Measurements from ENCODE around the gene MAGEA9. TPM values are rescaled to one million over a fixed set of nuclear protein-coding genes. Genes with fewer than 3 reads are reported as not detected.

MAGEA9 gene
- total and polyA plus RNA-seq, 2 donors (not counting 1 experiment from before 2014, with no cell fraction given): not detected

- TF ChIP-seq EZH2 (IDR thresholded peaks at IDR 0.05; ENCODE audit: low read length, missing control alignments): no peak
- no peak for TF ChIP-seq CTCF (conservative IDR thresholded peaks at IDR 0.05 in 1 of 2, IDR thresholded peaks at IDR 0.05 in 1 of 2; ENCODE audit: low read depth in 1 of 2, low read length in 2 of 2)
- H3K9ac ChIP-seq (ENCODE audit: insufficient read depth, low read length): no peak overlapping the region
- H4K20me1 ChIP-seq (ENCODE audit: control insufficient read depth, extremely low read depth, insufficient read depth, low read length): no peaks in the 10 kb centered on the region
- no peaks in the 10 kb centered on the region for H3K36me3 ChIP-seq (ENCODE audit: control insufficient read depth, insufficient read depth, low read length)
- no peaks in the 10 kb centered on the region for H3K79me2 ChIP-seq (ENCODE audit: control insufficient read depth, insufficient read depth, low read length)
- no peaks in the 10 kb centered on the region for H3K4me1 ChIP-seq (ENCODE audit: control insufficient read depth, extremely low read depth, insufficient read depth, low read length)
- no peaks in the 10 kb centered on the region for H3K9me3 ChIP-seq (ENCODE audit: control insufficient read depth, insufficient read depth, low read depth, low read length)
- no peak overlapping the region for H2AFZ ChIP-seq (ENCODE audit: low read length)
- no peaks in the 10 kb centered on the region for H3K27me3 ChIP-seq (ENCODE audit: control insufficient read depth, insufficient read depth, low read length)
- H3K4me3 ChIP-seq (replicated peaks in 1 of 4; ENCODE audit: control extremely low read depth in 1 of 4, insufficient read depth in 1 of 4, low read depth in 3 of 4, low read length in 4 of 4): no peak overlapping the region
- H3K27ac ChIP-seq (ENCODE audit: insufficient read depth, low read length): no peak overlapping the region
- no peak for DNase-seq (ENCODE audit: low read depth in 2 of 2)
- H3K4me2 ChIP-seq (ENCODE audit: extremely low read depth, insufficient read depth, low read length): no peak overlapping the region
These were observed 55.4 kb downstream of the MAGEA9 start for GRCh38 chrX:149837167-149837566.

Other genes starting within 250 kb of the MAGEA9 start
- 13.5 and 15.4 TPM in 2 replicates for gene EOLA1, start 240.9 kb upstream of the MAGEA9 start, total RNA-seq
- 12.6 and 14.1 TPM in 2 replicates for gene EOLA1, start 240.9 kb upstream of the MAGEA9 start, polyA plus RNA-seq
- gene HSFX3, start 232.0 kb upstream of the MAGEA9 start, total RNA-seq: not detected in 2 replicates
- gene HSFX3, start 232.0 kb upstream of the MAGEA9 start, polyA plus RNA-seq: not detected in 2 replicates
- gene MAGEA9B, start 194.5 kb upstream of the MAGEA9 start, total RNA-seq: not detected in 2 replicates
- not detected in 2 replicates for gene MAGEA9B, start 194.5 kb upstream of the MAGEA9 start, polyA plus RNA-seq
- gene HSFX2, start 186.6 kb upstream of the MAGEA9 start, total RNA-seq: 0.26 and 0.50 TPM in 2 replicates
- 0.26 TPM in 1 of 2 replicates, not detected in the other for gene HSFX2, start 186.6 kb upstream of the MAGEA9 start, polyA plus RNA-seq
- 14.1 and 17.3 TPM in 2 replicates for gene TMEM185A, start 150.1 kb upstream of the MAGEA9 start, total RNA-seq
- 16.7 and 24.9 TPM in 2 replicates for gene TMEM185A, start 150.1 kb upstream of the MAGEA9 start, polyA plus RNA-seq
- gene MAGEA11, start 69.9 kb upstream of the MAGEA9 start, total RNA-seq: not detected in 2 replicates
- not detected in 2 replicates for gene MAGEA11, start 69.9 kb upstream of the MAGEA9 start, polyA plus RNA-seq
- 0.51 and 0.66 TPM in 2 replicates for gene HSFX1, start 7.9 kb upstream of the MAGEA9 start, total RNA-seq
- gene HSFX1, start 7.9 kb upstream of the MAGEA9 start, polyA plus RNA-seq: 0.15 and 0.27 TPM in 2 replicates
- not detected in 2 replicates for gene MAGEA8, start 99.3 kb downstream of the MAGEA9 start, total RNA-seq
- not detected in 2 replicates for gene MAGEA8, start 99.3 kb downstream of the MAGEA9 start, polyA plus RNA-seq
- not detected in 2 replicates for gene HSFX4, start 147.6 kb downstream of the MAGEA9 start, total RNA-seq
- not detected in 2 replicates for gene HSFX4, start 147.6 kb downstream of the MAGEA9 start, polyA plus RNA-seq
- gene EOLA2, start 156.6 kb downstream of the MAGEA9 start, total RNA-seq: 15.9 and 17.2 TPM in 2 replicates
- 31.6 and 34.9 TPM in 2 replicates for gene EOLA2, start 156.6 kb downstream of the MAGEA9 start, polyA plus RNA-seq

Data from fibroblast of lung (primary cell).